Ovary (tissue), 9 donors: ENCODE data around the gene SNX5. TPM values are rescaled to one million over a fixed set of nuclear protein-coding genes. Genes with fewer than 3 reads are reported as not detected.
A peak's percentile ranks its signal among the peaks of the same experiment; 100 is the strongest.

Source experiments
- DNase-seq, 5 donors: peaks; one replicate each; pipeline ENCODE4 v3.0.0-alpha.2; 2019 to 2020
- H3K27ac ChIP-seq, 2 donors: fragments of 200-600 bp; one replicate each; pipeline versions ENCODE4 v1.5.1 to v1.8.0; 2019 to 2022
- H3K27me3 ChIP-seq: fragments of 200-600 bp; one replicate; pipeline ENCODE4 v1.8.0; 2022
- H3K36me3 ChIP-seq: fragments of 200-600 bp; sonication (generic); one replicate; pipeline ENCODE4 v1.5.1; 2019
- H3K4me1 ChIP-seq: one replicate; pipeline ENCODE4 v1.8.1; 2013; ENCODE audit warnings: mild to moderate bottlenecking, moderate library complexity; ENCODE audit not compliant: insufficient read depth
- H3K4me3 ChIP-seq: fragments of 200-600 bp; sonication (generic); one replicate; pipeline ENCODE4 v1.5.1; 2017
- H3K9me3 ChIP-seq, 2 donors: fragments of 200-600 bp in 1 of 2; sonication (generic) in 1 of 2; one replicate each; pipeline versions ENCODE4 v1.5.1 to v1.8.1; 2013 to 2019; ENCODE audit warnings: mild to moderate bottlenecking in 1 of 2, moderate library complexity in 1 of 2
- CTCF ChIP-seq, 3 donors: fragments of 450-650 bp in 2 of 3; fragments of 200-600 bp in 1 of 3; IDR thresholded peaks; one replicate each; pipeline versions ENCODE4 v1.5.1 to v1.8.0; 2016 to 2022; ENCODE audit warnings: antibody characterized with exemption in 3 of 3, mild to moderate bottlenecking in 1 of 3
- EP300 ChIP-seq: sonication (generic); formaldehyde crosslinking; IDR thresholded peaks from one replicate; pipeline ENCODE4 v1.6.1; 2017; ENCODE audit warnings: antibody characterized with exemption
- POLR2A ChIP-seq: fragments of 450-650 bp; IDR thresholded peaks from one replicate; pipeline ENCODE4 v1.6.1; 2017; ENCODE audit warnings: antibody characterized with exemption, mild to moderate bottlenecking, moderate library complexity
- WGBS, 3 donors: extraction: QIAGEN DNeasy Blood & Tissue Kit in 1 of 3; methylation state at CpG; one replicate each; pipeline versions ENCODE4 v1.1.5 to v1.1.7; 2013 to 2017; 5-methylcytosine and 5-hydroxymethylcytosine counted together
- intact Hi-C, 4 donors: fragments of 100-400 bp; cut with DNase I; formaldehyde crosslinking; loops; one replicate each; pipeline versions ENCODE4 v1.11.0 to v1.15.1; 2022 to 2023
- polyA plus RNA-seq, 2 donors: library from polyadenylated mRNA; stranded (reverse); fragments of 200-250 nt in 1 of 2; fragments of 350-450 nt in 1 of 2; fragmentation: Illumina TruSeq in 1 of 2; extraction: RNeasy Lipid Tissue Mini Kit (QIAGEN cat#74804) in 1 of 2; gene quantifications; one replicate each; pipeline ENCODE4 v1.2.3, GENCODE V29; 2013 to 2014
- total RNA-seq, 7 donors: library from RNA; depleted of rRNA in 2 of 7; stranded (reverse); fragments of >200 nt in 2 of 7; fragmentation: NEBNext Ultra II Directional in 3 of 7; extraction: Animal tissue kit (Norgen Biotek cat#: 25700) in 3 of 7; gene quantifications; one replicate each; pipeline versions ENCODE4 v1.1.0 to v1.2.4, GENCODE V29; 2016 to 2023
- donor health status: DM: no; HTN: no; CAD: no; lungs with moderate emphysema.
- donor health status: DM: no; HTN: no; CAD: no.
- donor health status: Bipolar disorder and iron deficiency.
- donor health status: DM: yes; HTN: yes; CAD: no.
- donor health status: DM: no; HTN: no; CAD: no.
- donor health status: DM: yes; HTN: yes; CAD: no.

The SNX5 gene
- total and polyA plus RNA-seq, 9 donors: 74.0 to 143 (median 101) TPM

- Histone ChIP-seq H3K36me3 (no peaks in the 10 kb centered on the region), H3K4me3 (no peak overlapping the region), H3K4me1 (peaks cover 2% of the 10 kb centered on the region), H3K9me3 (no peaks in the 10 kb centered on the region), H3K27me3 (no peaks in the 10 kb centered on the region), H3K27ac (peak overlapping the region in 1 of 2 donors; percentile 76)
- intact Hi-C loops: loop anchor here (1.0 to 10.0 kb wide), 8 partner anchors 40 to 392 kb away; partner anchors contain the start of genes BFSP1 (in 1 of the 4) and RRBP1 (in 1 of the 4)
- TF ChIP-seq CTCF (IDR thresholded peaks at IDR 0.05) (no peak), POLR2A (no peak), EP300 (no peak)
- no peak for DNase-seq
- 65 to 69% (median 66%) methylated on average over 3 of the region's 3 CpGs for WGBS, 3 donors
Measured at GRCh38 chr20:17896771-17897369, 71.7 kb downstream of the SNX5 start.

- H3K27me3 ChIP-seq: no peaks in the 10 kb centered on the region
- no peaks in the 10 kb centered on the region for H3K9me3 ChIP-seq
- WGBS, 3 donors: 24 to 31% (median 30%) methylated on average over 9 of the region's 9 CpGs
- intact Hi-C loops: loop anchor here (2.0 to 10.0 kb wide), 7 partner anchors 41 to 391 kb away; partner anchors contain the start of genes BFSP1 (in 1 of the 4) and RRBP1 (in 1 of the 4)
- peak overlapping the region; percentile 56 to 76 for H3K27ac ChIP-seq
- no peak for DNase-seq
- TF ChIP-seq CTCF (IDR thresholded peaks at IDR 0.05): no peak
- no peak for TF ChIP-seq EP300
- TF ChIP-seq POLR2A: no peak
- peaks cover 2% of the 10 kb centered on the region for H3K4me1 ChIP-seq
- no peaks in the 10 kb centered on the region for H3K36me3 ChIP-seq
- peak overlapping the region; percentile 38 for H3K4me3 ChIP-seq
Measured at GRCh38 chr20:17896193-17896723, 72.3 kb downstream of the SNX5 start.

GRCh38 chr20:17895641-17896171 is 72.9 kb downstream of the SNX5 start:
- TF ChIP-seq POLR2A: no peak
- no peak for TF ChIP-seq EP300
- no peak for TF ChIP-seq CTCF (IDR thresholded peaks at IDR 0.05)
- Histone ChIP-seq H3K4me3 (peak overlapping the region; percentile 38), H3K9me3 (no peaks in the 10 kb centered on the region), H3K27me3 (no peaks in the 10 kb centered on the region), H3K36me3 (no peaks in the 10 kb centered on the region), H3K27ac (peak overlapping the region; percentile 56 to 76), H3K4me1 (peaks cover 2% of the 10 kb centered on the region)
- peak; percentile 74 to 80 (median 75) for DNase-seq
- intact Hi-C loops: loop anchor here (2.0 to 10.0 kb wide), 7 partner anchors 42 to 391 kb away; partner anchors contain the start of genes BFSP1 (in 1 of the 4) and RRBP1 (in 1 of the 4)
- 2% methylated on average over 17 of the region's 17 CpGs for WGBS, 3 donors

DNA sequence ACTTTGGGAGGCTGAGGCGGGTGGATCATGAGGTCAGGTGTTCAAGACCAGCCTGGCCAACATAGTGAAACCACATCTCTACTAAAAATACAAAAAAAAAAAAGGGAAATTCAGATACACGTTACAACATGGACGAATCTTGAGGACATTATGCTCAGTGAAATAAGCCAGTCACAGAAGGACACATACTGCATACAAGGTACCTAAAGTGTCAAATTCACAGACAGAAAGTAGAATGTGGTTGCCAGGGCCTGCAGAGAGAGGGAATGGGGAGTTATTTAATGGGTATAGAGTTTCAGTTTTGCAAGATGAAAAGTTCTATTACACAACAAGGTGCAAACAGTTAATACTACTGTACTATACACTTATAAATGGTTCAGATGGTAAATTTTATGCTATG is 75.1 kb downstream of the SNX5 start:
- 84 to 91% (median 87%) methylated on average over 3 of the region's 3 CpGs for WGBS, 3 donors
- intact Hi-C loops: loop anchor here in 2 of 4 donors (10.0 kb wide), 3 partner anchors 89 to 389 kb away; partner anchors contain the start of gene BFSP1 (in 1 of the 2)
- Histone ChIP-seq H3K4me3 (no peak overlapping the region), H3K27me3 (no peaks in the 10 kb centered on the region), H3K27ac (no peak overlapping the region), H3K36me3 (no peaks in the 10 kb centered on the region), H3K9me3 (no peaks in the 10 kb centered on the region), H3K4me1 (peaks cover 2% of the 10 kb centered on the region)
- DNase-seq: no peak
- TF ChIP-seq EP300 (no peak), POLR2A (no peak), CTCF (IDR thresholded peaks at IDR 0.05) (no peak)
